ENCODE results near the gene MAGEB6B. TPM values are rescaled to one million over a fixed set of nuclear protein-coding genes. Genes with fewer than 3 reads are reported as not detected.
"Not testable (repeated sequence)": the region's sequence is repeated elsewhere in the genome, so short reads cannot be mapped to it uniquely, and the experiment has no call there.

Gene MAGEB6B, protein sequence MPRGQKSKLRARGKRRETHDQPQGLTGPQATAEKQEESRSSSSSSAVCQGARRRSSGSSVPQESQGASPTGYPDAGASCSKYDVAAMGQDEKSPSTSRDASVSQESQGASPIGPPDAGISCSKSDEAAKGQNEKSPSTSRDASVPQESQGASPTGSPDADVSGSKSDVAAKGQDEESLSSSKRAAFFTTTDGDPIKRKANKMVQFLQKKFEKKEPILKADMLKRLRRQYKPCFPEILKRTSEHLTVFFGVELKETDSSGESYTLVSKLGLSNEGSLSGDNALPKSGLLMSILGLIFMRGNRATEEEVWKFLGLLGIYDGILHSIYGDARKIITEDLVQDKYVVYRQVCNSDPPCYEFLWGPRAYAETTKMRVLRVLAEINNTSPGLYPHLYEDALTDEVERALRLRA
- total RNA-seq: not detected in 2 replicates
- long read RNA-seq: 0 reads

DNA sequence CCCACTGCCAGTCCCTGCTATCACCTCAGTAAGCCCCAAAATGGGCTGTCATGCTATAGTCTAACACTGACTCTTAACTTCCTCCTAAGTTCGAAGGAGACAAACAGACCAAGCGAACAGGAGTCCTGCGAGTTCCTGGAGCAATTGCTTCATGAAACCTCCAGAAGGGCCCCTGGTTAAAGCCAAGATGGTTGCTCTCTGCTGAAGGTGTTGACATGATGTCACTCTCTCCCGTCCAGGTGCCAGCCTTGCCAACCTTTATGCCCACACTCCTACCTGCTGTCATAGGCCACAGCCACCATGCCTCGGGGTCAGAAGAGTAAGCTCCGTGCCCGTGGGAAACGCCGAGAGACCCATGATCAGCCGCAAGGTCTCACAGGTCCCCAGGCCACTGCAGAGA lies at the start of gene MAGEB6B:
Gene MAGEB6B, plus strand, starts transcription at position 301 of the 400 bp plus-strand sequence. Its CDS starts 0 bp downstream, at position 301.
- H3K27ac Mint-ChIP-seq (ENCODE audit: unreplicated experiment): no peak within 1 kb of the TSS
- H3K27me3 Mint-ChIP-seq (ENCODE audit: unreplicated experiment): no peaks in the 10 kb centered on the region
- DNase-seq (ENCODE audit: extremely low spot score, unreplicated experiment): no peak
- H3K9me3 Mint-ChIP-seq (ENCODE audit: unreplicated experiment): peaks cover 36% of the 10 kb centered on the region
- TF ChIP-seq, protein P1, sequence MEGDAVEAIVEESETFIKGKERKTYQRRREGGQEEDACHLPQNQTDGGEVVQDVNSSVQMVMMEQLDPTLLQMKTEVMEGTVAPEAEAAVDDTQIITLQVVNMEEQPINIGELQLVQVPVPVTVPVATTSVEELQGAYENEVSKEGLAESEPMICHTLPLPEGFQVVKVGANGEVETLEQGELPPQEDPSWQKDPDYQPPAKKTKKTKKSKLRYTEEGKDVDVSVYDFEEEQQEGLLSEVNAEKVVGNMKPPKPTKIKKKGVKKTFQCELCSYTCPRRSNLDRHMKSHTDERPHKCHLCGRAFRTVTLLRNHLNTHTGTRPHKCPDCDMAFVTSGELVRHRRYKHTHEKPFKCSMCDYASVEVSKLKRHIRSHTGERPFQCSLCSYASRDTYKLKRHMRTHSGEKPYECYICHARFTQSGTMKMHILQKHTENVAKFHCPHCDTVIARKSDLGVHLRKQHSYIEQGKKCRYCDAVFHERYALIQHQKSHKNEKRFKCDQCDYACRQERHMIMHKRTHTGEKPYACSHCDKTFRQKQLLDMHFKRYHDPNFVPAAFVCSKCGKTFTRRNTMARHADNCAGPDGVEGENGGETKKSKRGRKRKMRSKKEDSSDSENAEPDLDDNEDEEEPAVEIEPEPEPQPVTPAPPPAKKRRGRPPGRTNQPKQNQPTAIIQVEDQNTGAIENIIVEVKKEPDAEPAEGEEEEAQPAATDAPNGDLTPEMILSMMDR (IDR thresholded peaks at IDR 0.05): no peak
- H3K4me3 Mint-ChIP-seq (ENCODE audit: unreplicated experiment): no peak within 1 kb of the TSS
- H3K36me3 Mint-ChIP-seq (ENCODE audit: unreplicated experiment): no peaks in the 10 kb centered on the region
- H3K4me1 Mint-ChIP-seq (ENCODE audit: unreplicated experiment): no peaks in the 10 kb centered on the region

DNA sequence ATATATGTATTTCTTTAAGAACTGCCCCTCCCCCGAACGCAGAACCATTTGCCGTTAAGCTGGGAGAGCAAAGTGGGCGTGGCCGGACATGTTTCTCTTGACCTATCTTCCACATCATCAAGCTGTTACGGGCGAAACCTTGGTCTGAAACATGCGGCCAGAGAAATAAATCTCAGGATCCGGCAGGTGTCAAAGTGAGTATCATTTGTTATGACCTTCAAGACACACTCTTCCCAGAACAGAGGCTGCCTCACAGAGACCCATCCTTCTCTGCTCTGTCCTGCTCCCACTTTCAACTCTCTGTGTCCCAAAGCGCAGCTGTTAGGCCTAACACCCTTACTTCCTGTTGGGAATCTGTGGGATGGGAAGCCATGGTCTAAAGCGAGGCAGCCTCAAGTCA lies 22.1 kb upstream of the MAGEB6B start, which contains the start of gene MAGEB18:
Gene MAGEB18, plus strand, starts transcription at position 70 of the 400 bp plus-strand sequence. CDS start 643 bp downstream, outside the sequence.
- no peak for DNase-seq (ENCODE audit: extremely low spot score, unreplicated experiment)
- Mint-ChIP-seq H3K4me3 (ENCODE audit: unreplicated experiment) (no peak within 1 kb of the TSS), H3K27ac (ENCODE audit: unreplicated experiment) (no peak within 1 kb of the TSS), H3K9me3 (ENCODE audit: unreplicated experiment) (peaks cover 38% of the 10 kb centered on the region), H3K4me1 (ENCODE audit: unreplicated experiment) (no peaks in the 10 kb centered on the region), H3K36me3 (ENCODE audit: unreplicated experiment) (no peaks in the 10 kb centered on the region), H3K27me3 (ENCODE audit: unreplicated experiment) (no peaks in the 10 kb centered on the region)
- TF ChIP-seq, protein P1 (IDR thresholded peaks at IDR 0.05): no peak

DNA sequence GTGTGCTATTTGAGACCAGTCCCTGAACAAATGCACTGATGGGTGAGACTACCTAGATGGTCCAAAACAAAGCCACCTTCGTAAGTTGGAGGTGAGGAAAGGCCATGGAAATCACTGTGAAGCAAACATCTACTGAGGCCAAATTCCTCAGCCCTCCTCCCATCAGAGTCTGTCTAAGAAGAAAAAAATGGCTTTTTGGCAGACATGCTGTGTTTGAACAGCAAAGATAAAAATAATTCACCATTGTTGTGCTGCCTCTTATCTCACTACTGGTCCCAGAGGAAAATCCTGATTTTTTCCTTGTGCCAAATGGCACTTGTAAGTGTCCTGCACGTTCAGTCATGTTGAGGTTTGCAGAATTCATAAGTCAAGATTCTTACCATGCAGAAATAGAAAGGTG lies 14.4 kb upstream of the MAGEB6B start:
- Mint-ChIP-seq H3K4me3 (ENCODE audit: unreplicated experiment) (no peak overlapping the region), H3K36me3 (ENCODE audit: unreplicated experiment) (no peaks in the 10 kb centered on the region), H3K9me3 (ENCODE audit: unreplicated experiment) (peaks cover 18% of the 10 kb centered on the region), H3K4me1 (ENCODE audit: unreplicated experiment) (no peaks in the 10 kb centered on the region), H3K27me3 (ENCODE audit: unreplicated experiment) (no peaks in the 10 kb centered on the region), H3K27ac (ENCODE audit: unreplicated experiment) (no peak overlapping the region)
- no peak for DNase-seq (ENCODE audit: extremely low spot score, unreplicated experiment)
- TF ChIP-seq, protein P1 (IDR thresholded peaks at IDR 0.05): no peak

DNA sequence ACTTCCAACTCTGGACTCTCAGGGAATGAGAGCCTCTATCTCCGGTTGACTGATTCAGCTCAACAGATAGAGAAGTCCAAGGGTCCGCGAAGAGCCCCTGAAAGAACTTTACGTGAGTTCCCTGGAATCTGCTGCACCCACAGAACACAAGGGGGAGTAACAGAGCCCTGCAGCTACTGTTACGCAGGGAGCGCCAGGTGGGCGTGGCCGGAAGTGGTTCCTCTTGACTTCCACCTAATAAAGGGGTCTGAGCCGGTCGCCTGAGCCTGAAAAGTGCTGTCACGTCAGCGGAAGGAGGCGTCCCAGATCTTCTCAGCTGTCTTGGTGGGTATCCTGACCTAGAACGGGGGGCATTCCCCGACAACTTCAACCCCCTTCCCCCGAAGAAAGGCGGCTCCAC lies 31.8 kb downstream of the MAGEB6B start, which contains the start of gene MAGEB6:
Gene MAGEB6, plus strand, starts transcription at position 237 of the 400 bp plus-strand sequence. CDS start 1,407 bp downstream, outside the sequence.
- H3K9me3 Mint-ChIP-seq (ENCODE audit: unreplicated experiment): peaks cover 14% of the 10 kb centered on the region
- H3K27me3 Mint-ChIP-seq (ENCODE audit: unreplicated experiment): no peaks in the 10 kb centered on the region
- H3K27ac Mint-ChIP-seq (ENCODE audit: unreplicated experiment): no peak within 1 kb of the TSS
- no peaks in the 10 kb centered on the region for H3K36me3 Mint-ChIP-seq (ENCODE audit: unreplicated experiment)
- no peaks in the 10 kb centered on the region for H3K4me1 Mint-ChIP-seq (ENCODE audit: unreplicated experiment)
- TF ChIP-seq, protein P1 (IDR thresholded peaks at IDR 0.05): no peak
- H3K4me3 Mint-ChIP-seq (ENCODE audit: unreplicated experiment): no peak within 1 kb of the TSS
- DNase-seq (ENCODE audit: extremely low spot score, unreplicated experiment): no peak

DNA sequence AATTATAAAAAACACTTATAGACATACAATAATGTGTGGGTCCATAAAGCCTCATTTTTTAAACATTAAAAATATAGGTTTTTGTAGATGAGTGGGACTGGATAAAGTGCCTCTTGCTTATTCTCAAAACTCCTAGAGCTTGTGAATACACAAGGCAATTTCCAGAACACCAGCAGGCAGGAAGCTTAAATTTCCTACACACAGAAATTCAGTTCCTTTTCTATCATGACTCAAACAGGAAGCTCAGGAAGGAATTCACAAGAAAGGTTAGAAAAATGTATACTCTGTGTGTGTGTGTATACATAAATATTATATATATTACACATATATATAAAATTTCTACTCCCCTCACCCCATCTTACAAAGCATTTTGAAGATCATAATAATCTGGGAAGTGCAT lies 43.2 kb downstream of the MAGEB6B start:
- Mint-ChIP-seq H3K4me1 (ENCODE audit: unreplicated experiment) (no peaks in the 10 kb centered on the region), H3K27me3 (ENCODE audit: unreplicated experiment) (no peaks in the 10 kb centered on the region), H3K4me3 (ENCODE audit: unreplicated experiment) (no peak overlapping the region), H3K36me3 (ENCODE audit: unreplicated experiment) (no peaks in the 10 kb centered on the region), H3K9me3 (ENCODE audit: unreplicated experiment) (peaks cover 38% of the 10 kb centered on the region), H3K27ac (ENCODE audit: unreplicated experiment) (no peak overlapping the region)
- TF ChIP-seq, protein P1 (IDR thresholded peaks at IDR 0.05): no peak
- no peak for DNase-seq (ENCODE audit: extremely low spot score, unreplicated experiment)

DNA sequence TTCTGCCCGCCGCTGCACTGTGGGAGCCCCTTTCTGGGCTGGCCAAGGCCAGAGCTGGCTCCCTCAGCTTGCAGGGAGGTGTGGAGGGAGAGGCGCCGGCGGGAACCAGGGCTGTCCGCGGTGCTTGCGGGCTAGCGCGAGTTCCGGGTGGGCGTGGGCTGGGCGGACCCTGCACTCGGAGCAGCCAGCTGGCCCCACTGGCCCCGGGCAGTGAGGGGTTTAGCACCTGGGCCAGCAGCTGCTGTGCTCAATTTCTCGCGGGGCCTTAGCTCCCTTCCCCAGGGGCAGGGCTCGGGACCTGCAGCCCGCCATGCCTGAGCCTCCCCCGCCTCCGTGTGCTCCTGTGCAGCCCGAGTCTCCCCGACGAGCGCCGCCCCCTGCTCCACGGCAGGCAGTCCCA lies 44.3 kb downstream of the MAGEB6B start:
- H3K4me1 Mint-ChIP-seq (ENCODE audit: unreplicated experiment); H3K27me3 Mint-ChIP-seq (ENCODE audit: unreplicated experiment); DNase-seq (ENCODE audit: extremely low spot score, unreplicated experiment); H3K4me3 Mint-ChIP-seq (ENCODE audit: unreplicated experiment); H3K27ac Mint-ChIP-seq (ENCODE audit: unreplicated experiment); H3K36me3 Mint-ChIP-seq (ENCODE audit: unreplicated experiment): not testable (repeated sequence)
- peaks cover 36% of the 10 kb centered on the region for H3K9me3 Mint-ChIP-seq (ENCODE audit: unreplicated experiment)
